ENCODE measurements around the gene GPR151. TPM values are rescaled to one million over a fixed set of nuclear protein-coding genes. Genes with fewer than 3 reads are reported as not detected.

GPR151 gene
- total and polyA plus RNA-seq, 4 donors: 0.06 to 0.20 (median 0.12) TPM

DNA sequence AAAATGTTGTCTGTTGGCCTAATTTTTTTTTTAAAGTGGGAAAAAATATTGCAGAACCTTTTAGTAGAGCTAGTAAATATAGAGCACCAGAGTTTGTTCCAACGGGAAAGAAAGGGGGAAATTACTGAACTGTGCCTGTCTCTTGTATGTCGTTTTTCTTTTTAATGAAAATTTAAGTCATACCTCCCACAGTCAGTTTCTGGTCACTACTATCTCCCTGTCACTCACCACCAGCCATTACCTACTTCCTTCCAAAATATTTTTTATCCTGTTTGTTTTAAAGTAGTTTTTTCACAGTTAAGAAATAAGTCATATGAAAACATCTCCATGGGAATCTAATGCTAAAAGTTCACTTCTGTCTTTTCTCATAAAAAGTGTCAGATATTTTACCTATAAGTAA, 21.3 kb downstream of the GPR151 start:
- WGBS (ENCODE audit: insufficient coverage): no CpG with 5 or more reads among the region's 2 CpGs
- Histone ChIP-seq H3K9me3 (ENCODE audit: control insufficient read depth, insufficient read depth, low read length) (no peaks in the 10 kb centered on the region), H3K36me3 (ENCODE audit: control insufficient read depth, insufficient read depth, low read length) (peaks cover 5% of the 10 kb centered on the region), H3K27ac (ENCODE audit: low read depth, low read length) (no peak overlapping the region), H3K27me3 (ENCODE audit: control insufficient read depth, insufficient read depth, low read length) (no peaks in the 10 kb centered on the region), H3K4me3 (ENCODE audit: low read depth, low read length) (no peak overlapping the region), H3K4me1 (ENCODE audit: control insufficient read depth, insufficient read depth, low read length) (no peaks in the 10 kb centered on the region)
- DNase-seq (ENCODE audit: low read depth in 4 of 6, low spot score in 6 of 6): no peak

GRCh38 chr5:146490089-146490843, 25.7 kb downstream of the GPR151 start:
- H3K4me3 ChIP-seq (ENCODE audit: low read depth, low read length): no peak overlapping the region
- 100% methylated on average over 1 of the region's 3 CpGs for WGBS (ENCODE audit: insufficient coverage)

DNA sequence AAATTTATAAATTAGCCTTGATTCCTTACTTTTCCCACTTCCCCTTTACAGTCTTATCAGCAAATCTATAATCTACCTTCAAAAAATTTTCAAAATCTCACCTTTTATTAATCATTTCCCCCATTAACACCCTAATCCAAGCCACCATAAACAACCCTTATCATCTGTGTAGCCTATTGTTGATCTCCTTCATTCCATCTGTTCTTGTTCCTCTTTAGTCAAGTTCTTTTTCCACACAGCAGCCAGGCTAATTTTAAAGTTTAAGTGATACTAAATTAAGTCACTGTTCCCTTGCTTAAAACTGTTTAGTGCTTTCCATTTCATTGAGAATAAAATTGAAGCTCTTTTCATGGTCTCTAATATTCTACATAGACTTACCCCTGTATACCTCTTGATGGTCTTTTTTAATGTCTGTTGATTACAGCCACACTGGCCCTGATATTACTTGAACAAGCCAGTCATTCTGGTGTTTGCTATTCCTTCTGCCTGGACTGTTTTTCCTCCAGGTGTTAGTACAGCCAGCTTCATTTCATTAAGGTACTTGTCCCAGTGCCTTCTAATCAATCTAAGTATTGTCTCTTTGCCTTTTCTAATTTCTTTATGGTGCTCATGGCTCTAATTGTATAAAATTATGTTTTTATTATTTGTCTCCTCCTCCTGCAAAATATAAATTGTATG, 31.1 kb downstream of the GPR151 start:
- Histone ChIP-seq H3K36me3 (ENCODE audit: control insufficient read depth, insufficient read depth, low read length) (peaks cover 14% of the 10 kb centered on the region), H3K9me3 (ENCODE audit: control insufficient read depth, insufficient read depth, low read length) (no peaks in the 10 kb centered on the region), H3K4me1 (ENCODE audit: control insufficient read depth, insufficient read depth, low read length) (no peaks in the 10 kb centered on the region), H3K27ac (ENCODE audit: low read depth, low read length) (no peak overlapping the region), H3K4me3 (ENCODE audit: low read depth, low read length) (no peak overlapping the region), H3K27me3 (ENCODE audit: control insufficient read depth, insufficient read depth, low read length) (no peaks in the 10 kb centered on the region)
- DNase-seq (ENCODE audit: low read depth in 4 of 6, low spot score in 6 of 6): no peak

More at GRCh38 chr5:146490089-146490843, 25.7 kb downstream of the GPR151 start:
- Histone ChIP-seq H3K27me3 (ENCODE audit: control insufficient read depth, insufficient read depth, low read length) (no peaks in the 10 kb centered on the region), H3K4me1 (ENCODE audit: control insufficient read depth, insufficient read depth, low read length) (no peaks in the 10 kb centered on the region), H3K27ac (ENCODE audit: low read depth, low read length) (no peak overlapping the region), H3K36me3 (ENCODE audit: control insufficient read depth, insufficient read depth, low read length) (peaks cover 11% of the 10 kb centered on the region), H3K9me3 (ENCODE audit: control insufficient read depth, insufficient read depth, low read length) (no peaks in the 10 kb centered on the region)
- peak in 1 of 6 donors; percentile 6 for DNase-seq (ENCODE audit: low read depth in 4 of 6, low spot score in 6 of 6)

DNA sequence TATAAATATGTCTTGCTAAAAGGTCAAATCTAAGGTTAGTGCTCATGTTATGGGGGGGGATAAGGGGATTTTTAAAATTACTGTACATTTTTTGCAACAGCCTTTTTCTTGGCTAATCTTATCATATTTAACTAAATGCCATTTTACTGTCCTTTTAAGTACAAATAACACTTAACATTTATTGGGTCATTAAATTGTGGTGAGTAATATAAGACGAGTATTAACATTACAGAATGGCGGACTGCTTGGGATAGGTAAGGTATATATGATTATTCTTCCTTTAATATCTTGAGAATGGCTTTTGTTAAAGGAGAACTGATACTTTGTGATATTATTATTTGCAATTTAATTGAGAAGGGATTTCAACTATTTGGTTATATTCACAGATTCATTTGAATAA, 33.2 kb downstream of the GPR151 start:
- Histone ChIP-seq H3K36me3 (ENCODE audit: control insufficient read depth, insufficient read depth, low read length) (peaks cover 14% of the 10 kb centered on the region), H3K4me3 (ENCODE audit: low read depth, low read length) (no peak overlapping the region), H3K27me3 (ENCODE audit: control insufficient read depth, insufficient read depth, low read length) (no peaks in the 10 kb centered on the region), H3K27ac (ENCODE audit: low read depth, low read length) (no peak overlapping the region), H3K4me1 (ENCODE audit: control insufficient read depth, insufficient read depth, low read length) (no peaks in the 10 kb centered on the region), H3K9me3 (ENCODE audit: control insufficient read depth, insufficient read depth, low read length) (no peaks in the 10 kb centered on the region)
- no peak for DNase-seq (ENCODE audit: low read depth in 4 of 6, low spot score in 6 of 6)
- WGBS (ENCODE audit: insufficient coverage): no CpG with 5 or more reads among the region's 2 CpGs

DNA sequence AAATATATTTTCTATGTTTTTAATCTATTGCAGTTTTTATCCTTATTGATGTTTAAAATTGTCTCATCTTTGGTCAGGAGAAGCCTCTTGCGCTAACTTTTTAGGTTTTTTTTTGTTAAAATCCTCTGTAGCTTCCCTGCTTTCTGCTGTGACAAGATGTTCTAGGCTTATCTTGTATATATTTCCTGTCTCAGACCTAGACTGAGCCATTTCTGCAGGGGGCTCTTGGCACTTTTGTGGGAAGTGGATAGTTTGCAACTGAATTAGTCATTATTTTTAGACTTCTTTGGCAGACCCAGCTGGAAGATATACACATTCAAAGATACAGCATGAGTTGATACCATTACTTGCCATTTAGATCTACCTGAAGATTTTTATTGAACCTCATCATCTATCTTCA, 40.1 kb downstream of the GPR151 start:
- no peak overlapping the region for H3K27ac ChIP-seq (ENCODE audit: low read depth, low read length)
- no peak overlapping the region for H3K4me3 ChIP-seq (ENCODE audit: low read depth, low read length)
- no peaks in the 10 kb centered on the region for H3K4me1 ChIP-seq (ENCODE audit: control insufficient read depth, insufficient read depth, low read length)
- no peaks in the 10 kb centered on the region for H3K9me3 ChIP-seq (ENCODE audit: control insufficient read depth, insufficient read depth, low read length)
- DNase-seq (ENCODE audit: low read depth in 4 of 6, low spot score in 6 of 6): no peak
- no peaks in the 10 kb centered on the region for H3K27me3 ChIP-seq (ENCODE audit: control insufficient read depth, insufficient read depth, low read length)
- 100% methylated on average over 1 of the region's 1 CpG for WGBS (ENCODE audit: insufficient coverage)
- peaks cover 19% of the 10 kb centered on the region for H3K36me3 ChIP-seq (ENCODE audit: control insufficient read depth, insufficient read depth, low read length)

DNA sequence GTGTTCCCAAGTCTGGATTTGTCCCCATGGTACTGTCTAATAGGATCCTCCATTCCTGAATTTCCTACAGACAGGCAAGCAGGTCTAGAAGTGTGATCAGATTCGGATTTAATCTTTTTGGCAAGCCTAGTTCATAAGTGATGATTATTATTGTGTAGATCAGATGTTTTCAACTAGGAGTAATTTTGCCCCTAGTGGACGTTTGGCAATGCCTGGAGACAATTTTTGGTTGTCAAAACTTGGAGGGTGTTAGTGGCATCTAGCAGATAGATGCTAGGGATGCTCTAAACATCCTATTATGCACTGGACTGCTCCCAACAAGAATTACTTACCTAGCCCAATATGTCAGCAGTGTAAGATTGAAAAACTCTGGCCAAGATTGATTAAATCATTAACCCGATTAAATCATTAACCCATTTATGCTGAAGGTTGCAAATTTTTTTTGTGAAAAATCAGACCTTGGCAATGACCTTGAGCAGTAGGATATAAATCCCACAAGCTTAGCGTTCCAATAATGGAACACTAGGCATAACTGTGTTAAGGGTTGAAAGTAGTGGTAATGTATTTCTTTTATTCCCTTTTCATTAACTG, 40.7 kb downstream of the GPR151 start:
- no peak overlapping the region for H3K27ac ChIP-seq (ENCODE audit: low read depth, low read length)
- DNase-seq (ENCODE audit: low read depth in 4 of 6, low spot score in 6 of 6): no peak
- H3K27me3 ChIP-seq (ENCODE audit: control insufficient read depth, insufficient read depth, low read length): no peaks in the 10 kb centered on the region
- WGBS (ENCODE audit: insufficient coverage): 60% methylated on average over 1 of the region's 4 CpGs
- H3K36me3 ChIP-seq (ENCODE audit: control insufficient read depth, insufficient read depth, low read length): peaks cover 16% of the 10 kb centered on the region
- no peaks in the 10 kb centered on the region for H3K9me3 ChIP-seq (ENCODE audit: control insufficient read depth, insufficient read depth, low read length)
- H3K4me1 ChIP-seq (ENCODE audit: control insufficient read depth, insufficient read depth, low read length): no peaks in the 10 kb centered on the region
- no peak overlapping the region for H3K4me3 ChIP-seq (ENCODE audit: low read depth, low read length)

DNA sequence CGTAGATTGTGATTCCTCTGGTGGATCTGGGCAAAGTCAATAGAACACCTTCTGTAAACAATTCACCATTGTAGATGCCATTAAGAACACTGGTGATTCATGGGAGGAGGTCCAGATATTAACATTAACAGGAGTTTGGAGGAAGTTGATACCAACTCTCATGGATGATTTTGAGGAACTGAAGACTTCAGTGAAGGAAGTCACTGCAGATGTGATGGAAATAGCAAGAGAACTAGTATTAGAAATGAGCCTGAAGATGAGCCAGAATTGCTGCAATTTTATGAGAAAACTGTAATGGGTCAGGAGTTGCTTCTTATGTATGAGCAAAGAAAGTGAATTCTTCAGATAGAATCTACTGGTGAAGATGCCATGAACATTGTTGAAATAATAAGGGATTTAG, 41.9 kb downstream of the GPR151 start:
- H3K9me3 ChIP-seq (ENCODE audit: control insufficient read depth, insufficient read depth, low read length): no peaks in the 10 kb centered on the region
- WGBS (ENCODE audit: insufficient coverage): no CpG with 5 or more reads among the region's 1 CpG
- H3K27ac ChIP-seq (ENCODE audit: low read depth, low read length): no peak overlapping the region

DNA sequence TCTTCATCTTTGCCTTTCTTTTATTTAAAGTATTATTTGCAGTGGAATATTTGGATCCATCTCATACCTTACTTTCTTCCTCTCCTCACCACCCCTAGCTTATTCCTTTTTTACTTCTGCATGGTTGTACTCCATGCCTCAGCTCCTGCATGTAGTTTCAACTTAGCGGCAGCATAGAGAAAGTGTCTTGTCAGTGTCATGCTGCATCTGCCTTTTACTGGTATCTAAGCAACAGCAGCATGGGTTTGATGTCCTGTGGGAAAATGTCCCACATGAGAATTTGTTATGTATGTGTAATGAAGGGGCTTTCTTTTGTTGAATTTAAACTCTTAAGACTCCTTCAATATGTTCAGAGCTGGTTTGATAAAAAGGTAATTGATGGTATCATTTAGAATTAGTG, 48.2 kb downstream of the GPR151 start:
- Histone ChIP-seq H3K4me1 (ENCODE audit: control insufficient read depth, insufficient read depth, low read length) (no peaks in the 10 kb centered on the region), H3K4me3 (ENCODE audit: low read depth, low read length) (no peak overlapping the region), H3K9me3 (ENCODE audit: control insufficient read depth, insufficient read depth, low read length) (no peaks in the 10 kb centered on the region), H3K36me3 (ENCODE audit: control insufficient read depth, insufficient read depth, low read length) (peaks cover 16% of the 10 kb centered on the region), H3K27me3 (ENCODE audit: control insufficient read depth, insufficient read depth, low read length) (no peaks in the 10 kb centered on the region), H3K27ac (ENCODE audit: low read depth, low read length) (no peak overlapping the region)
- WGBS (ENCODE audit: insufficient coverage): 43% methylated on average over 1 of the region's 1 CpG
- DNase-seq (ENCODE audit: low read depth in 4 of 6, low spot score in 6 of 6): peak in 2 of 6 donors; percentile 3 to 55

More for the DNA sequence above, 41.9 kb downstream of the GPR151 start:
- Histone ChIP-seq H3K27me3 (ENCODE audit: control insufficient read depth, insufficient read depth, low read length) (no peaks in the 10 kb centered on the region), H3K36me3 (ENCODE audit: control insufficient read depth, insufficient read depth, low read length) (peaks cover 16% of the 10 kb centered on the region), H3K4me3 (ENCODE audit: low read depth, low read length) (no peak overlapping the region), H3K4me1 (ENCODE audit: control insufficient read depth, insufficient read depth, low read length) (no peaks in the 10 kb centered on the region)
- DNase-seq (ENCODE audit: low read depth in 4 of 6, low spot score in 6 of 6): no peak

DNA sequence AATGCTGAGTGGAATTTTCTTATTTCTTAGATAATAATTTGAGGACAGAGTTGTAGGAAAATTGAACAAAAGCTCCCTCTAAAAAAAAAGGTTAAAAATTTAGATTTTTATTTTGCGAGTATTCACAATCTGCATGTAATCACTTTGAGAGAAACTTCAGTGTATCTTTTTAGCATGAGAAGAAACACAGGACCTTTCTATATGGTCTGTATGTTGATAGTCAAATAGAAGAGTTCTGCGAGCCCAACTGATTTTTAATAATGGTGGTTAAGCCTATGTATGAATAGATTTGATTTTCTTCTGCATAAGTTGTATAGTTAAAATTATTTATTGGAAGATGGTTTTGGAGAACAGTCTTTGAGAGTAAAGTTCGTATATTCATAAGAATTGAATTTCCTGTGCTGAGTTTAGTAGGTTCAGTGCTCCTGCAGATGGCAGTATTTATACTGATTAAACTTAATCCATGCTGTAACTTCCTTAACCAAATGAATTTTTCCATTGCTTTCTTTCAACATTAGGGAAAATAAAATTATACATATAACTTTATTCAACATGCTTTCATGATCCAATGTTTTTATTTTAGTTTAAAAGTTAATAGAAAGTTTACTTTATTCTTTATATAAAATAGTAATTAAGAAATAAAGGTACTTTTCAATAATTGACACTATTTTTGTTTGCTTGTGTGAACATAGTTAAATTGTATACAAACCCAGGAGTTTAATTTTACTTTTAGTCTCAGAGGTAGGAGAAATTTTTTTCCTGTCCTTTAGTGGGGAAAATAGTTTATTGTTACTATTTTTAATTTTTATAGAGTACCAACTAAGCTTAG, 49.3 kb downstream of the GPR151 start:
- no peaks in the 10 kb centered on the region for H3K9me3 ChIP-seq (ENCODE audit: control insufficient read depth, insufficient read depth, low read length)
- no peaks in the 10 kb centered on the region for H3K4me1 ChIP-seq (ENCODE audit: control insufficient read depth, insufficient read depth, low read length)
- 80% methylated on average over 1 of the region's 3 CpGs for WGBS (ENCODE audit: insufficient coverage)
- H3K36me3 ChIP-seq (ENCODE audit: control insufficient read depth, insufficient read depth, low read length): peaks cover 12% of the 10 kb centered on the region
- no peaks in the 10 kb centered on the region for H3K27me3 ChIP-seq (ENCODE audit: control insufficient read depth, insufficient read depth, low read length)
- DNase-seq (ENCODE audit: low read depth in 4 of 6, low spot score in 6 of 6): peak in 2 of 6 donors; percentile 27 to 72
- no peak overlapping the region for H3K4me3 ChIP-seq (ENCODE audit: low read depth, low read length)
- no peak overlapping the region for H3K27ac ChIP-seq (ENCODE audit: low read depth, low read length)
